Gastroesophageal sphincter (tissue), 3 donors: ENCODE data around the gene LRRC15.

ENCODE experiments used
- EP300 ChIP-seq: sonication (generic); formaldehyde crosslinking; IDR thresholded peaks from one replicate; pipeline ENCODE4 v1.6.1; 2017; ENCODE audit warnings: antibody characterized with exemption, mild to moderate bottlenecking
- POLR2A ChIP-seq, 2 donors: fragments of 450-650 bp; IDR thresholded peaks; one replicate each; pipeline ENCODE4 v1.6.1; 2017; ENCODE audit warnings: antibody characterized with exemption in 2 of 2, mild to moderate bottlenecking in 2 of 2, moderate library complexity in 1 of 2
- TF ChIP-seq, protein P1 (sequence below), 4 experiments: fragments of 200-600 bp in 2 of 4; fragments of 450-650 bp in 2 of 4; sonication (generic) in 1 of 4; IDR thresholded peaks; one replicate each; pipeline ENCODE4 v1.5.1; 2017 to 2019; ENCODE audit warnings: antibody characterized with exemption in 4 of 4, mild to moderate bottlenecking in 2 of 4, moderate library complexity in 2 of 4

DNA sequence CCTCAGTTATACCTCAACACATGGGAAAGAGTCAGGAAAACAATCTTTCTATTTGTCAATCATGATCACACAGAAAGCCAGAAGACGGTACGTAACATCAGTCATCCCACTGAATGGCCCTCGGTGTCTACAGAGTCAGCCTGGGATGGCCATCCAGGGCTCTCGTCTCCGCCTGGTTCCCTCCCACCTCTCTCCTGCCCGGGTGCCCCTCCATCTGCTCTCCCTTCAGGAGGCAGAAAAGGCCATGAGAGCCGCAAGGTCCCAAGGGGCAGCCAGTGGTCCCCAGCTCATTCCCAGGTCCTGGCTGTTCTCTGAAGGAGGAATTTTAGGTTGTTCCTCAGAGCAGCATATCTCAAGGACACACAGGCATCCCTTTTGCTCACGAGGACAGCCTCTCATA, 4.4 kb upstream of the LRRC15 start:
- TF ChIP-seq POLR2A (IDR thresholded peaks at IDR 0.05), result no peak
- no peak for TF ChIP-seq EP300
- TF ChIP-seq, protein P1, sequence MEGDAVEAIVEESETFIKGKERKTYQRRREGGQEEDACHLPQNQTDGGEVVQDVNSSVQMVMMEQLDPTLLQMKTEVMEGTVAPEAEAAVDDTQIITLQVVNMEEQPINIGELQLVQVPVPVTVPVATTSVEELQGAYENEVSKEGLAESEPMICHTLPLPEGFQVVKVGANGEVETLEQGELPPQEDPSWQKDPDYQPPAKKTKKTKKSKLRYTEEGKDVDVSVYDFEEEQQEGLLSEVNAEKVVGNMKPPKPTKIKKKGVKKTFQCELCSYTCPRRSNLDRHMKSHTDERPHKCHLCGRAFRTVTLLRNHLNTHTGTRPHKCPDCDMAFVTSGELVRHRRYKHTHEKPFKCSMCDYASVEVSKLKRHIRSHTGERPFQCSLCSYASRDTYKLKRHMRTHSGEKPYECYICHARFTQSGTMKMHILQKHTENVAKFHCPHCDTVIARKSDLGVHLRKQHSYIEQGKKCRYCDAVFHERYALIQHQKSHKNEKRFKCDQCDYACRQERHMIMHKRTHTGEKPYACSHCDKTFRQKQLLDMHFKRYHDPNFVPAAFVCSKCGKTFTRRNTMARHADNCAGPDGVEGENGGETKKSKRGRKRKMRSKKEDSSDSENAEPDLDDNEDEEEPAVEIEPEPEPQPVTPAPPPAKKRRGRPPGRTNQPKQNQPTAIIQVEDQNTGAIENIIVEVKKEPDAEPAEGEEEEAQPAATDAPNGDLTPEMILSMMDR (IDR thresholded peaks at IDR 0.05), result no peak
